PC-9 (cell line): Measurements from ENCODE around the gene CNTN4. TPM values are rescaled to one million over a fixed set of nuclear protein-coding genes. Genes with fewer than 3 reads are reported as not detected.

ENCODE experiments used
- BruUV-seq: library from RNA; stranded (reverse); fragments of 400-500 nt; replicated peaks from 2 replicates; lab custom pipeline; 2021; lab: Mats Ljungman, UMichigan
- CTCF ChIA-PET: fragments of 300-600 bp; sonication (Branson Sonifier 250); formaldehyde crosslinking; loops from one replicate; lab custom pipeline; 2022; ENCODE audit warnings: antibody characterized with exemption; lab: Charles Lee
- POLR2A ChIA-PET: fragments of 300-600 bp; sonication (Branson Sonifier 250); formaldehyde crosslinking; loops from one replicate; lab custom pipeline; 2022; ENCODE audit warnings: antibody characterized with exemption; ENCODE audit not compliant: unreplicated experiment; lab: Charles Lee
- DNase-seq, 2 experiments: peaks; one replicate each; pipeline versions ENCODE4 v3.0.0 to v3.0.0-alpha.2; 2015 to 2022; ENCODE audit warnings: mixed read lengths in 1 of 2
- H2AFZ ChIP-seq: fragments of 200-600 bp; sonication (generic); 2 replicates; pipeline ENCODE4 v1.8.1; 2017; ENCODE audit warnings: antibody characterized with exemption
- H3F3A ChIP-seq: fragments of 200-600 bp; sonication (generic); 2 replicates; pipeline ENCODE4 v1.8.1; 2017; ENCODE audit warnings: antibody characterized with exemption, mild to moderate bottlenecking, low read depth; ENCODE audit not compliant: insufficient read depth
- H3K27ac ChIP-seq: fragments of 200-600 bp; sonication (generic); 2 replicates; pipeline ENCODE4 v1.6.1; 2016; ENCODE audit warnings: mixed run types
- H3K27me3 ChIP-seq: fragments of 200-600 bp; sonication (generic); 2 replicates; pipeline ENCODE4 v1.6.1; 2016; ENCODE audit warnings: low read depth, mixed run types; ENCODE audit not compliant: insufficient read depth
- H3K36me3 ChIP-seq: fragments of 200-600 bp; sonication (generic); 2 replicates; pipeline ENCODE4 v1.6.1; 2016; ENCODE audit warnings: low read depth, mixed run types
- H3K4me1 ChIP-seq: fragments of 200-600 bp; sonication (generic); replicated peaks from 2 replicates; pipeline ENCODE4 v1.6.1; 2016; ENCODE audit warnings: mixed run types; ENCODE audit not compliant: insufficient read depth
- H3K4me2 ChIP-seq: fragments of 200-600 bp; sonication (generic); 2 replicates; pipeline ENCODE4 v1.6.1; 2017; ENCODE audit warnings: mixed run types
- H3K4me3 ChIP-seq: fragments of 200-600 bp; sonication (generic); 2 replicates; pipeline ENCODE4 v1.6.1; 2016; ENCODE audit warnings: mixed run types
- H3K79me2 ChIP-seq: fragments of 200-600 bp; sonication (generic); 2 replicates; pipeline ENCODE4 v1.6.1; 2017; ENCODE audit warnings: low read depth, mixed run types
- H3K9me2 ChIP-seq: fragments of 200-600 bp; sonication (generic); 2 replicates; pipeline ENCODE4 v1.8.1; 2017; ENCODE audit warnings: mild to moderate bottlenecking; ENCODE audit not compliant: insufficient read depth
- H3K9me3 ChIP-seq: fragments of 200-600 bp; sonication (generic); 2 replicates; pipeline ENCODE4 v1.8.1; 2016; ENCODE audit warnings: low read depth; ENCODE audit not compliant: insufficient read depth
- H4K20me1 ChIP-seq: fragments of 200-600 bp; sonication (generic); 2 replicates; pipeline ENCODE4 v1.8.1; 2017; ENCODE audit not compliant: insufficient read depth
- EZH2 ChIP-seq: fragments of 200-600 bp; sonication (generic); IDR thresholded peaks from 2 replicates; pipeline ENCODE4 v1.8.0; 2017; ENCODE audit warnings: antibody characterized with exemption, low read depth
- intact Hi-C: fragments of 100-400 bp; cut with micrococcal nuclease; formaldehyde crosslinking; loops from one replicate; pipeline ENCODE4 v1.10.0; 2022; ENCODE audit not compliant: unreplicated experiment
- total RNA-seq: library from RNA; stranded (reverse); gene quantifications from 2 replicates; pipeline ENCODE4 v1.2.3, GENCODE V29; 2021
- TF ChIP-seq, protein P1 (sequence below): fragments of 200-600 bp; sonication (generic); conservative IDR thresholded peaks from 2 replicates; pipeline ENCODE4 v1.6.1; 2017; ENCODE audit warnings: mixed run types, antibody characterized with exemption, mild to moderate bottlenecking, moderate library complexity

The CNTN4 gene
- total RNA-seq, 1 experiment from 2014 or later, result not detected

DNA sequence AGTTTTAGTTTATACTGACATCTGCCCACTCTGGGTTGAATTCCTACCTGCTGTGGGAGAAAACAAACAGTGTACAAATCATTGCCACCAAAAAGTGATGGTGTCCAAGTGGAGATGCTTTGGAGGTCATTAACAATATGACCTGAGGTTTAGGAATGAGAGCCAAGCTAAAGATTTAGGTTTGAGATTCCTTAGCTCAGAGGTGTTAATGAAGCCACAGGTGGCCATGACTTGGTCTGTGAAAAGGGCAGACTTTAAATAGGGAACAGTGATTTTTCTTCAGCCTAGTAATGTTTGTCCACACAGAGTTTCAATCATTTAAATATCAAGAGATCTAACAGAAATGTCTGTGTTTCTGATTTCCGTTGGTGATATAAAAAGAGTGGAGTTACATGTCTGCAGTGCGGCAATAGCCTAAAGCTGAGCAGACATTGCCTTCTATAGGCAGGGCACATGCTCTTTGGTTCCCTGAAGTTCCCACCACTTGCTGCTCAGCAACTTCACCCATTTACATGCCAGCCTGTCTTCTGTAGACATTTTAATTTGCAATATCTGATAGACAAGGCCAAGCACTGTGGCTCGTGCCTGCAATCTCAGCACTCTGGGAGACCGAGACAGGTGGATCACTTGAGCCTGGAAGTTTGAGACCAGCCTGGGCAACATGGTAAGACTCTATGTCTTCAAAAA, 588.3 kb downstream of the CNTN4 start:
- no peaks in the 10 kb centered on the region for H3K36me3 ChIP-seq
- DNase-seq, result no peak
- ChIA-PET POLR2A (no interaction called here), CTCF (no interaction called here)
- H3K9me3 ChIP-seq, result no peaks in the 10 kb centered on the region
- TF ChIP-seq, protein P1, sequence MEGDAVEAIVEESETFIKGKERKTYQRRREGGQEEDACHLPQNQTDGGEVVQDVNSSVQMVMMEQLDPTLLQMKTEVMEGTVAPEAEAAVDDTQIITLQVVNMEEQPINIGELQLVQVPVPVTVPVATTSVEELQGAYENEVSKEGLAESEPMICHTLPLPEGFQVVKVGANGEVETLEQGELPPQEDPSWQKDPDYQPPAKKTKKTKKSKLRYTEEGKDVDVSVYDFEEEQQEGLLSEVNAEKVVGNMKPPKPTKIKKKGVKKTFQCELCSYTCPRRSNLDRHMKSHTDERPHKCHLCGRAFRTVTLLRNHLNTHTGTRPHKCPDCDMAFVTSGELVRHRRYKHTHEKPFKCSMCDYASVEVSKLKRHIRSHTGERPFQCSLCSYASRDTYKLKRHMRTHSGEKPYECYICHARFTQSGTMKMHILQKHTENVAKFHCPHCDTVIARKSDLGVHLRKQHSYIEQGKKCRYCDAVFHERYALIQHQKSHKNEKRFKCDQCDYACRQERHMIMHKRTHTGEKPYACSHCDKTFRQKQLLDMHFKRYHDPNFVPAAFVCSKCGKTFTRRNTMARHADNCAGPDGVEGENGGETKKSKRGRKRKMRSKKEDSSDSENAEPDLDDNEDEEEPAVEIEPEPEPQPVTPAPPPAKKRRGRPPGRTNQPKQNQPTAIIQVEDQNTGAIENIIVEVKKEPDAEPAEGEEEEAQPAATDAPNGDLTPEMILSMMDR, result no peak
- TF ChIP-seq EZH2, result no peak
- intact Hi-C loops, result no loop called here
- H3K4me1 ChIP-seq, result no peaks in the 10 kb centered on the region
- no peak overlapping the region for H3K4me2 ChIP-seq
- H3K4me3 ChIP-seq, result no peak overlapping the region
- H3F3A ChIP-seq, result no peaks in the 10 kb centered on the region
- no peaks in the 10 kb centered on the region for H3K79me2 ChIP-seq
- H3K27me3 ChIP-seq, result no peaks in the 10 kb centered on the region
- BruUV-seq, result no TSS peak
- no peak overlapping the region for H3K27ac ChIP-seq
- no peaks in the 10 kb centered on the region for H4K20me1 ChIP-seq
- H2AFZ ChIP-seq, result no peak overlapping the region
- no peaks in the 10 kb centered on the region for H3K9me2 ChIP-seq

DNA sequence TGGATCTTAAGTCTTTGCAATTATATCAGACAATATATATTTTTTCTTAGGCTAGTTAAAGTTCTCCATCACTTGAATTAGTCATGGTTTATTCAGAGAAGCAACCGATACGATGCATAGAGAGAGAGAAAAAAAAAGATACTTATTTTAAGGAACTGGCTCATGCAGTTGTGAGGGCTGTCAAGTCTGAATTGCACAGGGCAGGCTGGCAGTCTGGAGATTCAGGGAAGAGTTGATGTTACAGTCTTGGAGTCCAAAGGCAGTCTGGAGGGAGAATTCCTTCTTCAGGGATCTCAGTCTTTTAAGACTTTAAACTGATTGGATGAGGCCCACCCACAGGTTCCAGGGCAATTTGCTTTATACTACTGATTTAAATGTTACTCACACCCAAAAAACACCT, 598.9 kb downstream of the CNTN4 start:
- H3K9me2 ChIP-seq, result no peaks in the 10 kb centered on the region
- H3K4me1 ChIP-seq, result no peaks in the 10 kb centered on the region
- no peak for DNase-seq
- no TSS peak for BruUV-seq
- CTCF ChIA-PET, result no interaction called here
- no peak overlapping the region for H2AFZ ChIP-seq
- no peaks in the 10 kb centered on the region for H3F3A ChIP-seq
- intact Hi-C loops, result no loop called here
- TF ChIP-seq, protein P1, result no peak
- no peak for TF ChIP-seq EZH2
- H3K27me3 ChIP-seq, result no peaks in the 10 kb centered on the region
- H3K27ac ChIP-seq, result no peak overlapping the region
- no peaks in the 10 kb centered on the region for H4K20me1 ChIP-seq
- H3K36me3 ChIP-seq, result no peaks in the 10 kb centered on the region
- H3K4me2 ChIP-seq, result no peak overlapping the region
- no peak overlapping the region for H3K4me3 ChIP-seq
- POLR2A ChIA-PET, result no interaction called here
- H3K79me2 ChIP-seq, result no peaks in the 10 kb centered on the region
- H3K9me3 ChIP-seq, result no peaks in the 10 kb centered on the region

DNA sequence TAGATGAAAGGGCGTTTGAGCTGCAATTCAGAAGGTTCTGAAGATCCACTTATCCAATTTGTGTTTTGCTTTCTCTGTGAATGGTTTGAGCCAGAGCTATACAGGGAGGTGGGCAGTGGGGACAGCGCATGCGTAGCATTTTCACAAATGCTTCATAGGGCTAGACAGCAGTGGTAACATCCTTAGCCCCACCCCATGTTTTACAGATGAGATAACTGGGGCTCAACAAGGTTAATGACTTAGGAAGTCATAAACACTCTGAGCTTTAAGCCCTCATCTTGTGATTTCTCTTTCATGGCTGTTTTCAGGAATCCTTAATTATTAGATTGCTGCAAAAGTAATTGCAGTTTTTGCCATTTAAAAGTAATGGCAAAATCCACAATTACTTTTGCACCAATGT, 602.8 kb downstream of the CNTN4 start:
- Histone ChIP-seq H3K79me2 (no peaks in the 10 kb centered on the region), H3F3A (no peaks in the 10 kb centered on the region), H3K36me3 (no peaks in the 10 kb centered on the region), H3K4me1 (no peaks in the 10 kb centered on the region), H4K20me1 (no peaks in the 10 kb centered on the region), H3K4me2 (no peak overlapping the region), H3K4me3 (no peak overlapping the region), H3K9me3 (no peaks in the 10 kb centered on the region), H3K27me3 (no peaks in the 10 kb centered on the region), H3K9me2 (no peaks in the 10 kb centered on the region), H2AFZ (no peak overlapping the region), H3K27ac (no peak overlapping the region)
- intact Hi-C loops, result no loop called here
- ChIA-PET CTCF (no interaction called here), POLR2A (no interaction called here)
- DNase-seq, result no peak
- no peak for TF ChIP-seq EZH2
- TF ChIP-seq, protein P1, result no peak
- BruUV-seq, result no TSS peak
